K562 (cell line): ENCODE data around the gene PAAF1. TPM values are rescaled to one million over a fixed set of nuclear protein-coding genes. Genes with fewer than 3 reads are reported as not detected.

ENCODE experiments used
- ATF7 ChIP-seq: fragments of 450-650 bp; IDR thresholded peaks from 2 replicates; pipeline ENCODE4 v1.7.1; 2014; ENCODE audit warnings: mild to moderate bottlenecking, moderate library complexity
- DIDO1 ChIP-seq: fragments of 450-650 bp; IDR thresholded peaks from 2 replicates; pipeline ENCODE4 v1.6.1; 2016; ENCODE audit warnings: low read depth, missing biosample characterization, missing genetic modification characterization
- ETV1 ChIP-seq: fragments of 450-650 bp; conservative IDR thresholded peaks from 2 replicates; pipeline ENCODE4 v1.6.1; 2016; ENCODE audit warnings: missing genetic modification characterization, control low read depth, low read depth, missing compliant biosample characterization
- FOXK1 ChIP-seq: sonication (generic); formaldehyde crosslinking; IDR thresholded peaks from 2 replicates; pipeline ENCODE4 v1.8.0; 2022; ENCODE audit warnings: missing genetic modification reagents, mild to moderate bottlenecking, borderline replicate concordance
- FOXP1 ChIP-seq: sonication (generic); formaldehyde crosslinking; IDR thresholded peaks from 2 replicates; pipeline ENCODE4 v1.8.0; 2022; ENCODE audit warnings: mild to moderate bottlenecking, missing genetic modification reagents
- ILK ChIP-seq: fragments of 450-650 bp; IDR thresholded peaks from 2 replicates; pipeline ENCODE4 v1.6.1; 2016; ENCODE audit warnings: missing genetic modification characterization, low read depth, mild to moderate bottlenecking, missing compliant biosample characterization, moderate library complexity, borderline replicate concordance
- JUND ChIP-seq, 2 experiments: IDR thresholded peaks; 2 replicates in 1 of 2; 3 replicates in 1 of 2; pipeline ENCODE4 v1.6.1; 2011; ENCODE audit warnings: borderline replicate concordance in 2 of 2, low read depth in 2 of 2, low read length in 2 of 2, improper control_type of control experiment in 1 of 2, missing biosample characterization in 1 of 2, missing genetic modification characterization in 1 of 2, missing genetic modification reagents in 1 of 2
- NCOR1 ChIP-seq: fragments of 450-650 bp; IDR thresholded peaks from 2 replicates; pipeline ENCODE4 v1.6.1; 2016; ENCODE audit warnings: mild to moderate bottlenecking, moderate library complexity
- PHB2 ChIP-seq: fragments of 450-650 bp; IDR thresholded peaks from 2 replicates; pipeline ENCODE4 v1.6.1; 2017; ENCODE audit warnings: low read depth
- PML ChIP-seq: IDR thresholded peaks from 2 replicates; pipeline ENCODE4 v1.6.1; 2012; ENCODE audit warnings: low read length, inconsistent platforms
- RAD21 ChIP-seq, 2 experiments: fragments of 250-450 bp in 1 of 2; fragments of 450-650 bp in 1 of 2; sonication (Bioruptor Pico) in 1 of 2; formaldehyde crosslinking in 1 of 2; IDR thresholded peaks in 1 of 2; conservative IDR thresholded peaks in 1 of 2; 2 replicates each; pipeline versions ENCODE4 v1.4.0 to v1.8.0; 2020 to 2022; ENCODE audit warnings: mild to moderate bottlenecking in 2 of 2, moderate library complexity in 1 of 2
- SREBF2 ChIP-seq: sonication (generic); formaldehyde crosslinking; IDR thresholded peaks from 2 replicates; pipeline ENCODE4 v1.4.0; 2020; ENCODE audit warnings: mild to moderate bottlenecking, missing genetic modification reagents
- ZFP91 ChIP-seq: sonication (generic); formaldehyde crosslinking; IDR thresholded peaks from 2 replicates; pipeline ENCODE4 v1.8.0; 2022; ENCODE audit warnings: mild to moderate bottlenecking, missing genetic modification reagents
- ZNF143 ChIP-seq: sonication (generic); formaldehyde crosslinking; IDR thresholded peaks from 2 replicates; pipeline ENCODE4 v1.9.0; 2022; ENCODE audit warnings: mild to moderate bottlenecking, missing genetic modification reagents
- ZNF232 ChIP-seq: sonication (generic); formaldehyde crosslinking; IDR thresholded peaks from 2 replicates; pipeline ENCODE4 v1.8.0; 2022; ENCODE audit warnings: mild to moderate bottlenecking, missing genetic modification reagents
- ZNF316 ChIP-seq: fragments of 450-650 bp; IDR thresholded peaks from 2 replicates; pipeline ENCODE4 v1.6.1; 2016
- ZNF449 ChIP-seq: fragments of 250-450 bp; sonication (Bioruptor Pico); IDR thresholded peaks from 2 replicates; pipeline ENCODE4 v1.8.0; 2022; ENCODE audit warnings: moderate library complexity, mild to moderate bottlenecking, inconsistent platforms
- polyA plus RNA-seq, 8 experiments: library from polyadenylated mRNA; depleted of rRNA in 4 of 8; stranded (reverse) in 5 of 8; unstranded in 3 of 8; fragments of >200 nt; fragmentation: Nextera tagmentation in 2 of 8; fragmentation: Illumina TruSeq in 1 of 8; extraction: Ambion mirVana in 2 of 8; extraction: Trizol in 1 of 8; gene quantifications; 2 replicates each; pipeline versions ENCODE4 v1.2.1 to v1.2.3, GENCODE V29; 2011 to 2014; ENCODE audit warnings: inconsistent platforms in 1 of 8, missing spikeins in 1 of 8
- total RNA-seq, 7 experiments: library from RNA; depleted of rRNA in 6 of 7; stranded (reverse); fragments of >200 nt in 6 of 7; fragmentation: Illumina TruSeq in 2 of 7; extraction: Trizol in 2 of 7; gene quantifications; 2 replicates each; pipeline versions ENCODE4 v1.2.1 to v1.2.3, GENCODE V29; 2011 to 2021; ENCODE audit warnings: low replicate concordance in 1 of 7
- TF ChIP-seq, protein P1 (sequence below): fragments of 450-650 bp; IDR thresholded peaks from 2 replicates; pipeline ENCODE4 v1.6.1; 2017; ENCODE audit warnings: antibody characterized with exemption, mild to moderate bottlenecking
- TF ChIP-seq, protein P2 (sequence below): fragments of 450-650 bp; formaldehyde crosslinking; IDR thresholded peaks from 2 replicates; pipeline ENCODE4 v1.4.0; 2022; ENCODE audit warnings: missing genetic modification characterization

Gene PAAF1
- total and polyA plus RNA-seq, 9 of the 15 experiments (the other 6 are each of a cell fraction or from before 2014, with no cell fraction given), result 13.5 to 78.6 (median 23.3) TPM

GRCh38 chr11:73851046-73851764 is 25.6 kb upstream of the PAAF1 start (continued):
- TF ChIP-seq JUND (IDR thresholded peaks at IDR 0.05; ENCODE audit: borderline replicate concordance, low read depth, low read length) (no peak), JUND (tag; IDR thresholded peaks at IDR 0.05; ENCODE audit: borderline replicate concordance, low read depth, low read length) (peak; percentile 28; the same call in 2 of the 3 replicates), NCOR1 (no peak), SREBF2 (CRISPR knock-in tag) (no peak), PML (0 out of 2 replicates have a peak, but pooled peaks have one; percentile 19), ATF7 (0 out of 2 replicates have a peak, but pooled peaks have one; percentile 21), ZNF232 (no peak), PHB2 (no peak), ZNF316 (no peak), ILK (tag) (no peak), FOXP1 (CRISPR knock-in tag) (no peak), ZNF449 (CRISPR knock-in tag) (no peak), RAD21 (CRISPR knock-in tag; conservative IDR thresholded peaks at IDR 0.05 in 1 of 2, IDR thresholded peaks at IDR 0.05 in 1 of 2) (peak in 1 of 2 experiments; percentile 9; a peak in 2 of 4 replicates), ETV1 (no peak), ZNF143 (CRISPR knock-in tag) (no peak), ZFP91 (CRISPR knock-in tag) (no peak), DIDO1 (no peak), FOXK1 (no peak)
- TF ChIP-seq, protein P1, sequence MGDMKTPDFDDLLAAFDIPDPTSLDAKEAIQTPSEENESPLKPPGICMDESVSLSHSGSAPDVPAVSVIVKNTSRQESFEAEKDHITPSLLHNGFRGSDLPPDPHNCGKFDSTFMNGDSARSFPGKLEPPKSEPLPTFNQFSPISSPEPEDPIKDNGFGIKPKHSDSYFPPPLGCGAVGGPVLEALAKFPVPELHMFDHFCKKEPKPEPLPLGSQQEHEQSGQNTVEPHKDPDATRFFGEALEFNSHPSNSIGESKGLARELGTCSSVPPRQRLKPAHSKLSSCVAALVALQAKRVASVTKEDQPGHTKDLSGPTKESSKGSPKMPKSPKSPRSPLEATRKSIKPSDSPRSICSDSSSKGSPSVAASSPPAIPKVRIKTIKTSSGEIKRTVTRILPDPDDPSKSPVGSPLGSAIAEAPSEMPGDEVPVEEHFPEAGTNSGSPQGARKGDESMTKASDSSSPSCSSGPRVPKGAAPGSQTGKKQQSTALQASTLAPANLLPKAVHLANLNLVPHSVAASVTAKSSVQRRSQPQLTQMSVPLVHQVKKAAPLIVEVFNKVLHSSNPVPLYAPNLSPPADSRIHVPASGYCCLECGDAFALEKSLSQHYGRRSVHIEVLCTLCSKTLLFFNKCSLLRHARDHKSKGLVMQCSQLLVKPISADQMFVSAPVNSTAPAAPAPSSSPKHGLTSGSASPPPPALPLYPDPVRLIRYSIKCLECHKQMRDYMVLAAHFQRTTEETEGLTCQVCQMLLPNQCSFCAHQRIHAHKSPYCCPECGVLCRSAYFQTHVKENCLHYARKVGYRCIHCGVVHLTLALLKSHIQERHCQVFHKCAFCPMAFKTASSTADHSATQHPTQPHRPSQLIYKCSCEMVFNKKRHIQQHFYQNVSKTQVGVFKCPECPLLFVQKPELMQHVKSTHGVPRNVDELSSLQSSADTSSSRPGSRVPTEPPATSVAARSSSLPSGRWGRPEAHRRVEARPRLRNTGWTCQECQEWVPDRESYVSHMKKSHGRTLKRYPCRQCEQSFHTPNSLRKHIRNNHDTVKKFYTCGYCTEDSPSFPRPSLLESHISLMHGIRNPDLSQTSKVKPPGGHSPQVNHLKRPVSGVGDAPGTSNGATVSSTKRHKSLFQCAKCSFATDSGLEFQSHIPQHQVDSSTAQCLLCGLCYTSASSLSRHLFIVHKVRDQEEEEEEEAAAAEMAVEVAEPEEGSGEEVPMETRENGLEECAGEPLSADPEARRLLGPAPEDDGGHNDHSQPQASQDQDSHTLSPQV, result no peak
- TF ChIP-seq, protein P2, sequence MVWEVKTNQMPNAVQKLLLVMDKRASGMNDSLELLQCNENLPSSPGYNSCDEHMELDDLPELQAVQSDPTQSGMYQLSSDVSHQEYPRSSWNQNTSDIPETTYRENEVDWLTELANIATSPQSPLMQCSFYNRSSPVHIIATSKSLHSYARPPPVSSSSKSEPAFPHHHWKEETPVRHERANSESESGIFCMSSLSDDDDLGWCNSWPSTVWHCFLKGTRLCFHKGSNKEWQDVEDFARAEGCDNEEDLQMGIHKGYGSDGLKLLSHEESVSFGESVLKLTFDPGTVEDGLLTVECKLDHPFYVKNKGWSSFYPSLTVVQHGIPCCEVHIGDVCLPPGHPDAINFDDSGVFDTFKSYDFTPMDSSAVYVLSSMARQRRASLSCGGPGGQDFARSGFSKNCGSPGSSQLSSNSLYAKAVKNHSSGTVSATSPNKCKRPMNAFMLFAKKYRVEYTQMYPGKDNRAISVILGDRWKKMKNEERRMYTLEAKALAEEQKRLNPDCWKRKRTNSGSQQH (CRISPR knock-in tag), result no peak
